Activated CD8-positive, alpha-beta memory T cell treated with anti-CD3 and anti-CD28 coated beads for 24 hours (primary cell): ENCODE data around the gene TTC32.

Experiments used
- DNase-seq: peaks from one replicate; pipeline ENCODE4 v3.0.0-alpha.2; 2020

The TTC32 gene

GRCh38 chr2:19873014-19873413, 28.8 kb downstream of the TTC32 start:
- DNase-seq, result no peak

GRCh38 chr2:19872302-19872701, 29.5 kb downstream of the TTC32 start:
- no peak for DNase-seq

- no peak for DNase-seq
Observed at GRCh38 chr2:19871836-19872235, 29.9 kb downstream of the TTC32 start.

- DNase-seq, result no peak
Observed at GRCh38 chr2:19870792-19871191, 31.0 kb downstream of the TTC32 start.

- DNase-seq, result peak; percentile 85
Observed at GRCh38 chr2:19868701-19869580, 32.8 kb downstream of the TTC32 start.

GRCh38 chr2:19868224-19868623, 33.6 kb downstream of the TTC32 start:
- no peak for DNase-seq

- no peak for DNase-seq
Observed at GRCh38 chr2:19866771-19867170, 35.0 kb downstream of the TTC32 start.

GRCh38 chr2:19865151-19865550, 36.6 kb downstream of the TTC32 start:
- no peak for DNase-seq

GRCh38 chr2:19864381-19864780, 37.4 kb downstream of the TTC32 start:
- DNase-seq, result no peak

- peak; percentile 92 for DNase-seq
Observed at GRCh38 chr2:19863303-19864041, 38.3 kb downstream of the TTC32 start.

- DNase-seq, result no peak
Observed at GRCh38 chr2:19861813-19862212, 40.0 kb downstream of the TTC32 start.

- no peak for DNase-seq
Observed at GRCh38 chr2:19860022-19860421, 41.8 kb downstream of the TTC32 start.

- no peak for DNase-seq
Observed at GRCh38 chr2:19859565-19859964, 42.2 kb downstream of the TTC32 start.

- DNase-seq, result no peak
Observed at GRCh38 chr2:19857806-19858205, 44.0 kb downstream of the TTC32 start.

- DNase-seq, result no peak
Observed at GRCh38 chr2:19857100-19857499, 44.7 kb downstream of the TTC32 start.

GRCh38 chr2:19855542-19856431, 46.0 kb downstream of the TTC32 start:
- no peak for DNase-seq

GRCh38 chr2:19854596-19855541, 46.9 kb downstream of the TTC32 start:
- DNase-seq, result no peak

- DNase-seq, result peak; percentile 40
Observed at GRCh38 chr2:19851116-19851695, 50.6 kb downstream of the TTC32 start.

GRCh38 chr2:19850056-19851050, 51.4 kb downstream of the TTC32 start:
- peak; percentile 38 for DNase-seq

- DNase-seq, result peak; percentile 13
Observed at GRCh38 chr2:19848952-19849351, 52.8 kb downstream of the TTC32 start.
